ENCODE results near the gene PTPRU. TPM values are rescaled to one million over a fixed set of nuclear protein-coding genes. Genes with fewer than 3 reads are reported as not detected.

Gene PTPRU
- polyA plus RNA-seq, 1 experiment, result 7.8 TPM

DNA sequence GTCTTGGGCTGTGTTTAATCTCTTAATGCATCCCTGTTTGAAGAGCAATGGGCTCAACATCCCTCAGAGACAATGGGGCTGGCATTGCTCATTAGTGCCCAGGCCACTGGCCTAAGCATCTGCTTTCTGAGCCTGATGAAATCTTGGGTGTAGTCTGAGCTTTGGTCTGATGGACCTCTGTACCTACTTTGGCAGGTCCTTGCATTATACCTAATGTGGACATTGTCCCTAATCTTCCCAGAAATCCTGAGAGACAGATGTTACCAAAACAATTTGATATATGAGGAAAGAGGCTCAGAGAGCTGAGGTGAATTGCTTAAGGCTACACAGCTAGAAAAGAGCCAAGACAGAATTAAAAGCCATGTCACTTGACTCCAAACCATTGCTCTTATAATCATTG, 95.0 kb downstream of the PTPRU start:
- Histone ChIP-seq H3K4me3 (ENCODE audit: low read depth, low read length) (no peak overlapping the region), H3K27ac (ENCODE audit: low read depth, low read length) (no peak overlapping the region), H3K27me3 (ENCODE audit: control insufficient read depth, insufficient read depth, low read length) (peaks cover 7% of the 10 kb centered on the region), H3K9me3 (ENCODE audit: control insufficient read depth, insufficient read depth, low read length) (no peaks in the 10 kb centered on the region)
- ChIA-PET CTCF (interaction anchor here (1.1 to 2.1 kb wide), 2 partner anchors 8 to 10 kb away, joined by 7 to 8 read pairs; no protein-coding TSS in a partner anchor), POLR2A (no interaction called here)
- no peak for DNase-seq (ENCODE audit: low read depth, low spot score)
- TF ChIP-seq, protein P1, sequence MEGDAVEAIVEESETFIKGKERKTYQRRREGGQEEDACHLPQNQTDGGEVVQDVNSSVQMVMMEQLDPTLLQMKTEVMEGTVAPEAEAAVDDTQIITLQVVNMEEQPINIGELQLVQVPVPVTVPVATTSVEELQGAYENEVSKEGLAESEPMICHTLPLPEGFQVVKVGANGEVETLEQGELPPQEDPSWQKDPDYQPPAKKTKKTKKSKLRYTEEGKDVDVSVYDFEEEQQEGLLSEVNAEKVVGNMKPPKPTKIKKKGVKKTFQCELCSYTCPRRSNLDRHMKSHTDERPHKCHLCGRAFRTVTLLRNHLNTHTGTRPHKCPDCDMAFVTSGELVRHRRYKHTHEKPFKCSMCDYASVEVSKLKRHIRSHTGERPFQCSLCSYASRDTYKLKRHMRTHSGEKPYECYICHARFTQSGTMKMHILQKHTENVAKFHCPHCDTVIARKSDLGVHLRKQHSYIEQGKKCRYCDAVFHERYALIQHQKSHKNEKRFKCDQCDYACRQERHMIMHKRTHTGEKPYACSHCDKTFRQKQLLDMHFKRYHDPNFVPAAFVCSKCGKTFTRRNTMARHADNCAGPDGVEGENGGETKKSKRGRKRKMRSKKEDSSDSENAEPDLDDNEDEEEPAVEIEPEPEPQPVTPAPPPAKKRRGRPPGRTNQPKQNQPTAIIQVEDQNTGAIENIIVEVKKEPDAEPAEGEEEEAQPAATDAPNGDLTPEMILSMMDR (IDR thresholded peaks at IDR 0.05; ENCODE audit: low read depth, low read length), result no peak

DNA sequence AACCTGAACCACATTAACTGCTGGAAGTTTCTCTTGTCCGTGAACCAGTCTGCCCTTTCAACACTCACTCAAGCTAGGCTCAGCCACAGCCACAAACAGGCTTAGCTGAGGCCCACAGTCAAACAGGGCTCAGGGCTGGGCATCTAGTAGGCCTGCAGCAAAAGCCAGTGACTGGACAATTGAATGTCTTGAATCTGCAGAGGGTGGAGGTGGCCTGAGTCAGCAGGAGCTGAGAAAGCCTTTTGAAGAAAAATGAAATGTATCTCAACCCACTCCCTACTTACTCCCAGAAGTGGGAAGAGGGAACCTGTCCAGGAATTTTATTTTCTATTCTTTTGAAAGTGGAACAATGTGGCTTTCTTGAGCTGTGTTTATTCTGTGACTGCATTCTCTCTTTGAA, 95.4 kb downstream of the PTPRU start:
- H3K27me3 ChIP-seq (ENCODE audit: control insufficient read depth, insufficient read depth, low read length), result peaks cover 7% of the 10 kb centered on the region
- H3K27ac ChIP-seq (ENCODE audit: low read depth, low read length), result no peak overlapping the region
- no peak for DNase-seq (ENCODE audit: low read depth, low spot score)
- H3K4me3 ChIP-seq (ENCODE audit: low read depth, low read length), result no peak overlapping the region
- TF ChIP-seq, protein P1 (IDR thresholded peaks at IDR 0.05; ENCODE audit: low read depth, low read length), result no peak
- CTCF ChIA-PET, result interaction anchor here (1.0 to 2.1 kb wide), 3 partner anchors 10 to 1376 kb away, joined by 4 to 8 read pairs (median 4); no protein-coding TSS in a partner anchor
- POLR2A ChIA-PET, result no interaction called here
- no peaks in the 10 kb centered on the region for H3K9me3 ChIP-seq (ENCODE audit: control insufficient read depth, insufficient read depth, low read length)

DNA sequence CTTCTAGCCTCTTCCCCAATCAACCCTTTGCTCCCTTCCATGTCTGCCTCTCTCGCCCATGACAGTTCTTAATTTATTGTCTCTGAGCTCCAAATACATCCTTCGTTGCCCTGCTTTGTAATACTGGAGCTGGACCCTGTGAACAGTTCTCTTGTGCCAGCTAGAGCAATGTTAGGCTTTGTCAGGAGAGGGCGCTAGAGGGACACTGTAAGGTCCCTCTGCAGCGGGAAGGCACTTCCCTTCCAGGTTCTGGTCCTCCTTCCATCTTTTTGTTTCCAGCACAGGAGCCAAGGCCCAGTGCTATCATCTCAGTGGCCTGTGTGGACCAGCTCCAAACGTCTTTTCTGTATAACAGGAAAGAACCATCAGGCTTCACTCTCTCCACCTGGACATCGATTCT, 95.9 kb downstream of the PTPRU start:
- no peak overlapping the region for H3K27ac ChIP-seq (ENCODE audit: low read depth, low read length)
- CTCF ChIA-PET, result interaction anchor here (0.9 to 1.3 kb wide), 3 partner anchors 9 to 1375 kb away, joined by 3 to 4 read pairs (median 4); no protein-coding TSS in a partner anchor
- TF ChIP-seq, protein P1 (IDR thresholded peaks at IDR 0.05; ENCODE audit: low read depth, low read length), result peak; percentile 45; the same call in 1 of the 2 replicates
- no peak overlapping the region for H3K4me3 ChIP-seq (ENCODE audit: low read depth, low read length)
- peaks cover 8% of the 10 kb centered on the region for H3K27me3 ChIP-seq (ENCODE audit: control insufficient read depth, insufficient read depth, low read length)
- DNase-seq (ENCODE audit: low read depth, low spot score), result no peak
- POLR2A ChIA-PET, result no interaction called here
- no peaks in the 10 kb centered on the region for H3K9me3 ChIP-seq (ENCODE audit: control insufficient read depth, insufficient read depth, low read length)

DNA sequence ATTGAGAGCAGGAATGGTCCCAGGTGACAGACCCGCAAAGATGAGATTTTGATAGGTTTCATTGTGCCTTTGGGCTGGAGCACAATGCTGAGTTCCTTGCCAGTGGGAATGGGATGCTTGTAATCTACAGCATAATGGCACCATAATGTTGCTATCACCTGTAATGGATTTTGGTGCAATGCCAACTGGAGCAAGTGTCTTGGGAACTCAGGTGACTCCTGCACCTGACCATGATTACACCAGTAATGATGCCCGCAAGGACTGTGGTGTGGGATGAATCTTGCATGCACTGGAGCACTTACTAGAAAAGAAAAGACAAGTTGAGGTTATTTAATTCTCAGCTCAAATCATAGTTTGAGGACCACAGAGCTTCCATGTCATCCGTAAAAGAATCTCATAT, 96.7 kb downstream of the PTPRU start:
- POLR2A ChIA-PET, result no interaction called here
- CTCF ChIA-PET, result interaction anchor here (0.9 to 1.3 kb wide), 2 partner anchors 11 to 1374 kb away, joined by 3 to 4 read pairs; no protein-coding TSS in a partner anchor
- Histone ChIP-seq H3K4me3 (ENCODE audit: low read depth, low read length) (no peak overlapping the region), H3K9me3 (ENCODE audit: control insufficient read depth, insufficient read depth, low read length) (no peaks in the 10 kb centered on the region), H3K27ac (ENCODE audit: low read depth, low read length) (no peak overlapping the region), H3K27me3 (ENCODE audit: control insufficient read depth, insufficient read depth, low read length) (peaks cover 15% of the 10 kb centered on the region)
- DNase-seq (ENCODE audit: low read depth, low spot score), result no peak
- TF ChIP-seq, protein P1 (IDR thresholded peaks at IDR 0.05; ENCODE audit: low read depth, low read length), result no peak

DNA sequence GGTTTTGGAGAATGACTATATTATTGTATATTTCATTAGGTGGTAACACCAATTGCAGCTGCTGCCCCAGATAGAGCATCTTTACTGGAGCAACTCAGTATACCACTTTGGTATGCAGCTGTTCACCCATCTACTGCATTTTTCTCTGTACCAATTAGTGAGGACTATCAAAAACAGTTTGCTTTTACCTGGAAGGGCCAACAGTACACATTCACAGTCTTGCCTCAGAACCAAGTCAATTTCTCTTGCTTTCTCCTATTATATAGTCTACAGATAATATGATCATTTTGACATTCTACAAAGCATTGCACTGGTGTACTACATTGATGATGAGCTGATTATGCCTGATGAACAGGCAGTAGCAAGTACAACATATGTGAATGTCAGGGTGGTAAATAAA, 99.3 kb downstream of the PTPRU start:
- TF ChIP-seq, protein P1 (IDR thresholded peaks at IDR 0.05; ENCODE audit: low read depth, low read length), result no peak
- ChIA-PET CTCF (no interaction called here), POLR2A (no interaction called here)
- no peak for DNase-seq (ENCODE audit: low read depth, low spot score)
- Histone ChIP-seq H3K4me3 (ENCODE audit: low read depth, low read length) (no peak overlapping the region), H3K27me3 (ENCODE audit: control insufficient read depth, insufficient read depth, low read length) (peaks cover 18% of the 10 kb centered on the region), H3K27ac (ENCODE audit: low read depth, low read length) (no peak overlapping the region), H3K9me3 (ENCODE audit: control insufficient read depth, insufficient read depth, low read length) (no peaks in the 10 kb centered on the region)
